GM18498 (cell line): ENCODE data around the gene OR51E2.

Experiments
- ATAC-seq: cut with Tn5 transposase; IDR thresholded peaks from one replicate; pipeline ENCODE4 v1.9.1; 2021; ENCODE audit warnings: mild to moderate bottlenecking, moderate library complexity; ENCODE audit not compliant: unreplicated experiment

The OR51E2 gene

GRCh38 chr11:4664786-4665185 lies 32.9 kb downstream of the OR51E2 start:
- no peak for ATAC-seq

GRCh38 chr11:4664183-4664582 lies 33.5 kb downstream of the OR51E2 start:
- no peak for ATAC-seq

DNA sequence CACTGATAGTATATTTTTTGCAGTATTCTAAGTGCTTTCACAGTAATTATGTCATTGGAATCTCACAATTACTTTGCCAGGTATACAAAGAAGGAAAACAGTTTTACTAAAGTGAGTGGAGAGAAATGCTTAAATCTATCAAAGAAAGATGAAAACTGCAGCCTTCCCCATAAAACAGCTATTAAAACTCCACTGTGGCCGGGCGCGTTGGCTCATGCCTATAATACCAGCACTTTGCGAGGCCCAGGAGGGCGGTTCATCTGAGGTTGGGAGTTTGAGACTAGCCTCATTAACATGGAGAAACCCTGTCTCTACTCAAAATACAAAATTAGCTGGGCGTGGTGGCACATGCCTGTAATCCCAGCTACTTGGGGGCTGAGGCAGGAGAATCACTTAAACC lies 34.8 kb downstream of the OR51E2 start:
- no peak for ATAC-seq

- no peak for ATAC-seq
These were observed 38.8 kb downstream of the OR51E2 start for GRCh38 chr11:4658629-4659445.

- peak; percentile 43 for ATAC-seq
These were observed 42.9 kb downstream of the OR51E2 start for GRCh38 chr11:4654635-4655369.

GRCh38 chr11:4647766-4648165 lies 49.9 kb downstream of the OR51E2 start:
- ATAC-seq = no peak

DNA sequence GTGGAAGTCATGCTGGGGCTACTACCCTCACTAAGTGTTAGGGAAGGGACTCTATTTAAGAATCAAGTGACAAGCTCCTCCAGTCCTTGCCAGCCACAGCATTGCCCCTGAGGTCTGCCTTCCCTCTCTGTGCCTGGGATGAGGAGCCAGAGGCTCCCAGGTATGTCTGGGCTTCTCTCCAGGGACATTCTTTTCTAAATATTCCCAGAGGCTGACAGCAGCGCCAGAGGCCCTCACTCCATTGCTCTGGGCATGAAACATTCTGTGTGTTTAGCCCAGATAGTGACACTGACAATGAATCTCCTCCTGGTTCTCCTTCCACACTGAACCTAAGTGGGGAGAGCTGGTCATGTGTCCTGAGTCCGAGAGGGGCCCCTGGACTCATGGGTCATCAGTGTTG lies 51.7 kb downstream of the OR51E2 start:
- no peak for ATAC-seq

DNA sequence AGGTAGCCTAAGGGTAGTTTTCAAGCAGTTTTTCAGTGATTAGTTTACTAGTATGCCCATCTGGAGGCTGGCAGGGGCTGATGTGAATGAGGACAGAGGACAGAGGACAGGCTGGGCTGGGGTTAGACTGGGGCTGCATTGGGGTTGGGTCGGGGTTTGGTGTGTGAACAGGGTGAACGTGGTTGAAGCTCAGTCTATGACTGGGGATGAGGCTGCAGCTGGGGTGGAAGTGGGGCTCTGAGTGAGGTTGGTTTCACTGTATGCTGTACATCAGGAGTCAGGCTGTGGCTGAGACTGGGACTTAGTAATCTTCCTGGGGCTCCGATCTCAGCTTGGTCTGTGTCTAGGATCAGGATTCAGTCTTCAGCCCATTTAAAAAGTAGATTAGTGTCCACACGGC lies 53.4 kb downstream of the OR51E2 start:
- ATAC-seq = no peak

DNA sequence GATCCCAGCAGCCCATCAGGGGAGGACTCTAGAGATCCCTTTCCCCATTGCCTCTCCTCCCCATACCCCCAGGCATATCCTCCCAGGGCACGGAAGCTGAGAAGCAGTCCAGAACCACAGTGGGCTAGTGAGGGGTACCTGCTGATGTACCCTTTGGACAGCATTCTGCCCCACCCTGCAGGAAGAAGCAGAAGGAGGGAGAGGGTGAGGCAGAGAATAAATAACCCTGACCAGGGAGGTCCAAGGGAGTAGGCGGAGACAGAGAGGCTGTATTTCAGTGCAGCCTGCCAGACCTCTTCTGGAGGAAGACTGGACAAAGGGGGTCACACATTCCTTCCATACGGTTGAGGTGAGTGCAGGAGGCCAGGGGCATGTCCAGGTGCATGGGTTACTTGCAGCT lies 54.0 kb downstream of the OR51E2 start, which contains the start of gene OR51E1:
Gene OR51E1 (plus strand): TSS at position 301 of the 400 bp plus-strand sequence. CDS start 8,545 bp downstream, outside the sequence.
- ATAC-seq = no peak

GRCh38 chr11:4643076-4643475 lies 54.6 kb downstream of the OR51E2 start:
- no peak for ATAC-seq

DNA sequence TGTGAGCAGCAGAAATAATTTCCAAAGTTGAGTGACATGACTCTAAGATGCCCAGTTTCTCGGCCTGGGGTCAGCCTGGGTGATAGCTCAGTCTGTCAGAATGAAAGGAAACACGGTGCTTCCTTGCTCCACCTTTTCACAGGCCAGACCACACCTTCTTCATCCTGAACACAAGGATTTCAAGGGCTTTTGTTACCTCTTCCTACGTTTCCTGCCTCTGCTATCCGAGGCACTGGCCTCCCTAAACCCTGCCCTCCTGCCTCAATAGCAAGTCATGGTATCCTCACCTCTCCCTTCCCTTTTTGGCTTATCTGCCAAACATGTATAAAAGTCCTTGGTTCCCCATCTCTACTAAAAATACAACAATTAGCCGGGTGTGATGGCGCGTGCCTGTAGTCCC lies 55.6 kb downstream of the OR51E2 start:
- ATAC-seq = no peak

- ATAC-seq = no peak
These were observed 56.2 kb downstream of the OR51E2 start for GRCh38 chr11:4641501-4641900.

DNA sequence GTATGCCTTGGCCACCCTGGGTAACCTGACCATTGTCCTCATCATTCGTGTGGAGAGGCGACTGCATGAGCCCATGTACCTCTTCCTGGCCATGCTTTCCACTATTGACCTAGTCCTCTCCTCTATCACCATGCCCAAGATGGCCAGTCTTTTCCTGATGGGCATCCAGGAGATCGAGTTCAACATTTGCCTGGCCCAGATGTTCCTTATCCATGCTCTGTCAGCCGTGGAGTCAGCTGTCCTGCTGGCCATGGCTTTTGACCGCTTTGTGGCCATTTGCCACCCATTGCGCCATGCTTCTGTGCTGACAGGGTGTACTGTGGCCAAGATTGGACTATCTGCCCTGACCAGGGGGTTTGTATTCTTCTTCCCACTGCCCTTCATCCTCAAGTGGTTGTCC lies 57.7 kb downstream of the OR51E2 start:
- ATAC-seq = no peak

DNA sequence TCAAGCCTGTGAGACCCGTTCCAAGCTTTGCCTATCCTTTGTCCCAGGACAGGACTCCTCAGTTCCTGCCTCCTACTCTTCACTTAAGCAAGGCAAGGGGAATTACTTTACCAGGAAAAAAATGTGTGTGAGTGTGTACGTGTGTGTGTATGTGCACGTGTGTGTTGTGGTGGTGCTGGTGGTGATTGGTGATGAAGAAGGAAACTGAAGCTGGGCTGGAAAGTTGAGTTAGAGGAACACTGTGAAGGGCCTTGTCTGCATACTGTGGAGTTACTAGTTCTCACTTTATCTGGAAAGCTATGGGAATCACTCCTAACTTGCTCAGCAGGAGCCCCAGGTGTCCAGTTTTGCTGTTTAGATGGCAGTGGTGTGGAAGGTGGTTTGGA lies 60.0 kb downstream of the OR51E2 start:
- no peak for ATAC-seq

DNA sequence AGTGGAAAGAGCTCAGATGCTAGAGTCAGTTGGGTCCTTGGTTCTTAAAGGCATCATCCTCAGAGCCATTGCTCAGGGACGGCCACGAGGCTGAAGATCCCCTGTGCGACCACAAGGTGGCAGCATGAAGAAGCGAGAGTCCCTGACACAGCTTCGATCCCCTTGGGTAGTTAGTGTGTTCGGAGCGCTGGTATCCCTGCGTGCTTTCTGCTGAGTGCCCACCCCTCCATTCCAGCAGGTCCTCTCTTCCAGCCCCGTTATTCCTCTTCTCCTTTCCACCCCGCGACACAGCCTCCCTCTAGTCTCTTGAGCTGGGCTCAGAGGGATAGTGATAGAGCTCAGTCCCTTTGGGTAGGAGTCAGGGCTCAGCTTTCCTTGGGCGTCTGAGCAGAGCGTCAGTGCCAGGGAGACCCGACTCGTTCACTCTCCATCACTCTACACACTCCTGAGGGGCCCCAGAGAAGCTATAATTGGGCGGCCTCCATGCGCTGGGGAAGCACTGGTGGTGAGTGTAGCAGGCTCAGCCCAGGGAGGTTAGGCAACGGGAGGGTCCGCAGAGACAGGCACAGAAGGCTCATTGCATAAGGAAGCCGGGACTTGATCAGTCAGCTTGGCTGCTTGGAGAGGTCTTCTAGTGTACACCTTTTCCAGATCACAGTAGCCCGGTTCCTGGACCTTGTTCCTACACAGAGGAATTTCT lies 60.5 kb downstream of the OR51E2 start, which contains the start of gene OR51D1:
Gene OR51D1 (plus strand): TSS at position 516 of the 700 bp plus-strand sequence. CDS start 2,314 bp downstream, outside the sequence.
- peak; percentile 99 for ATAC-seq

DNA sequence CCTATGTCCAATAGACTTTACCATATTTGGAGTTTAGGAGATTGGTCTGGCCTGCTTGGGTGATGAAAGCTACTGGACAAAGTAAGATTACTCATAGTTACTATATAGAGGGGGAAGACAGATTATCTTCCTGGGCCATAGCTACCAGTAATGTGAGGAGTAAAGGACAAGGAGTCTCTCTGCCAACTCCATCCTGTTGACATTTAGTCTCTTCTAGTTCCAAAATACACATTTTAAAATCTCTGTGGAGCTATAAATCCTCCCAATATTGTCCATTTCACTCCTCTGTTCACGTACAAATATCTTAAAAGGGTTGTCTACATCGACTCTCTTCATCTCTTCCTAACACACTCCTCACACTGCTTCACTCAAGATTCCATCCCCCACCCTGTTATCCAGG lies 61.5 kb downstream of the OR51E2 start:
- ATAC-seq = no peak
